ENCODE measurements around the gene PRPSAP1.

PRPSAP1 gene

DNA sequence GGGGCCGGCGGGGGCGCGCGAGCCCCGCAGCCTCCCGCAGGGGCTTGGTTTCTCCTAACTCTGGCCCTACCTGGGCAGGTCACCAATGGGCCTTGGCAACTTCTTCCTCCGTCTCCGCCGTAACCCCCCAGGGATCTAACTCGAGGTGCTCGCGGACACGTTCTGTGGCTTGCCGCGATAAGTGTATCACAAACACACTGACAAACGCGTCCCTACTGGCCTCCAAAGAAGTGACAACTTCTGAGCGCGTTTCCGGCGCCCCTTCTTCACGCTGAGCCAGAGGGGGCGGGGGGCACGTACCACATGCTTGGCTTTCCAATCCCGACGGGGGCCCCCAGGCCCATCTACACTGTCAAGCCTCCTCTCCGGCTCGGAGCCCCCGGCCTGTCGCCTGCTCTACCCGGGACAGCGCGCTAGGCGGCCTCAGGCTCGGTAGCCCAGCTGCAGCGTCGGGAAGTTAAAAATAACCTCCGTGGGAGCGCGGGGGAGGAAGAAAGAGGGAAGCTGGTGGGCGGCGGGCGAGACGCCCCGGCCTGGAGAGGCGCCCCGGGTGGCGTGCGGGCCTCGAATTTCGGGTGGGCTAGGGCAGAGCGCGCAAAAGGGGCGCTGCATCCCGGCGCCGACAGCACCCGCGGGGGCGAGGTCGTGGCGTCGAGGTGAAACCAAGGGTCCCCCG is 30.0 kb upstream of the PRPSAP1 start:
- FAIRE-seq: no peak

DNA sequence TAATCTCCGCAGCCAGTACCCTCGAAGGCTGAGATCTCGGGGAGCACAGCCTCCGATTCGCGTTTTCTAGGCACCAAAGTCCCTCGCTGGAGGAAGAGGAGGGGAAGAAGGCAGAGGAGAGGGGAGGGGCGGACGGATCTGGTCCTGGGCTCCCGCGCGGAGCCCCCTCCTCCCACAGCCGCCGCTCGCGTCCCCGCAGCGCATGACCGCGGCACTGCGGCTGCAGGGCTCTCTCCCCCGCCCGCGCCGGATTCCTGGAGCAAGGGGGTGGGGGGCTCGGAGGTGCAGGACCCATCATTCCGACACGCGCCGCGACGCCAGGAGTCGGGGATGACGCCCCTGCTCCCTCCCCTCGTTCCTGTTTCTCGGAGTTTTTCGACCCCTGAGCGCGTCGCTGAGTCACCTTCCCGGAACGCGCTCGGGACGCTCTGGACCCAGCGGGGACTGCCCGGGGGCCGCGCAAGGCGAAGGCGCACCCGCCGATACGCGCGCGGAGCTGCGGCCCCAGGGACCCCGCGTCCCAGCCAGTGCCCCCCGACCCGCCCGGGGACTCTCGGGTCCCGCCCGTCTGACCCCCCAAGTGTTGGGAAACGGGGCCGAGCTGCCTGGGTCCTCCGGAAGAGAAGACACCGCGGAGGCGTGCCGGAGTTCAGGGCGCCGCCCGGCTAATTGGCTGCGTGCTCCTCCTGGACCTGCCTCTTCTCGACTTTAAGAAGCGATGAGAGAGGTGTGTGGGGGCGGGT is 29.3 kb upstream of the PRPSAP1 start:
- FAIRE-seq: no peak

- FAIRE-seq: no peak
Observed at GRCh38 chr17:76382351-76382802, 28.7 kb upstream of the PRPSAP1 start.

DNA sequence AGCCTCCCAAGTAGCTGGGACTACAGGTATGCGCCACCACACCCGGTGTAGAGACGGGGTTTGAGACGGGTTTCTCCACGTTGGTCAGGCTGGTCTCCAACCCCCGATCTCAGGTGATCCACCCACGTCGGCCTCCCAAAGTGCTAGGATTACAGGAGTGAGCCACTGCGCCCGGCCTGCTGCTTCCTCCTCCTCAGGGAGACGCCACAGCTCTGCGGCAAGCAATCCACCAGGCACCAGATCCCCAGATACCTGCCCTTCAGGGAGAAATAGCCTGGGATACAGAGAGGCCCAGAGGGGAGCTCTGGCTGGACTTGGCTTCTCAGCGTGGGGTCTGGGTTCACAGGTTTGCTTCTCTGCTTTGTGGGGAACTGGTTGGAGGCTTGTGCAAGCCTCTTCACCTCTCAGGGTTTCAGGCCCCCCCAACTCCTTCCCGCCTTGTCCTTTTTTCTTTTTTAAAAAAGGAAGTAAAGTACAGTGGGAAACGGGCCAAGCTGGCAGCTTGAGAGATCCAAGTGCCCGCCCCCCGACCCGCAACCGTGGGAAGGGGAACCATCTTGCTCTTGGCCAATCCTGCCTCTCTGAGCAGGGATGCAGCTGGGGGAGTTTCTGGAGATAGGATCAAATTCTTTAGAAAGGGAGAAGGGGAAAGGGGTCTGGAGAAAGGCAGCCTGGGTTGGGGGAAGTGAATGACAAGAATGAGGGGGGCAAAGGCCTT is 28.1 kb upstream of the PRPSAP1 start:
- no peak for FAIRE-seq

DNA sequence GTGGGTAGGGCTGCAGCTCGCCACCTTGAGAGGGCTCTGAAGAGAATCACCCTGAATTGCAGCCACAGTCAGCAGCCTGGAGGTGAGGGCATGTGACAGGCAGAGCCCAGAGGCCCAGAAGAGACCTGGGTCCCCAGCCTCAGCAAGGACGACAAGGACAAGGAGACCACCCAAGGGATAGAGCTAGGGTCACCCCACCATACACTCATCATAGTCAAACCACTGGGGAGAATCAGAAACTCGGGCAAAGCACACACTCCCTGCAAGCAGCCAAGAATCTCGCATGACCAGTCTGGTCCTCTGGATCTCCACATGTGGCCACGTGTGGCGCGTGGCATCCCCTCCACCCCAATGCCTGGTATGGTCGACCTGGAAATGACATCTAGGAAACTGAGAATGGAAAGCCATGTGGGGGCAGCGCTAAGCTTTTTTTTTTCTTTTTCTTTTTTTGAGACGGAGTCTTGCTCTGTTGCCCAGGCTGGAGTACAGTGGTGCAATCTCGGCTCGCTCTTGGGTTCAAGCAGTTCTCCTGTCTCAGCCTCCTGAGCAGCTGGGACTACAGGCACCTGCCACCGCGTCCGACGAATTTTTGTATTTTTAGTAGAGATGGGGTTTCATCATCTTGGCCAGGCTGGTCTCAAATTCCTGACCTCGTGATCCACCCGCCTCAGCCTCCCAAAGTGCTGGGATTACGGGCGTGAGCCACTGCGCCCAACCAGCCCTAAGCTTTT is 26.1 kb upstream of the PRPSAP1 start:
- FAIRE-seq: no peak

- FAIRE-seq: no peak
Observed at GRCh38 chr17:76379275-76379641, 25.5 kb upstream of the PRPSAP1 start.

GRCh38 chr17:76378548-76379274 is 25.0 kb upstream of the PRPSAP1 start:
- no peak for FAIRE-seq

DNA sequence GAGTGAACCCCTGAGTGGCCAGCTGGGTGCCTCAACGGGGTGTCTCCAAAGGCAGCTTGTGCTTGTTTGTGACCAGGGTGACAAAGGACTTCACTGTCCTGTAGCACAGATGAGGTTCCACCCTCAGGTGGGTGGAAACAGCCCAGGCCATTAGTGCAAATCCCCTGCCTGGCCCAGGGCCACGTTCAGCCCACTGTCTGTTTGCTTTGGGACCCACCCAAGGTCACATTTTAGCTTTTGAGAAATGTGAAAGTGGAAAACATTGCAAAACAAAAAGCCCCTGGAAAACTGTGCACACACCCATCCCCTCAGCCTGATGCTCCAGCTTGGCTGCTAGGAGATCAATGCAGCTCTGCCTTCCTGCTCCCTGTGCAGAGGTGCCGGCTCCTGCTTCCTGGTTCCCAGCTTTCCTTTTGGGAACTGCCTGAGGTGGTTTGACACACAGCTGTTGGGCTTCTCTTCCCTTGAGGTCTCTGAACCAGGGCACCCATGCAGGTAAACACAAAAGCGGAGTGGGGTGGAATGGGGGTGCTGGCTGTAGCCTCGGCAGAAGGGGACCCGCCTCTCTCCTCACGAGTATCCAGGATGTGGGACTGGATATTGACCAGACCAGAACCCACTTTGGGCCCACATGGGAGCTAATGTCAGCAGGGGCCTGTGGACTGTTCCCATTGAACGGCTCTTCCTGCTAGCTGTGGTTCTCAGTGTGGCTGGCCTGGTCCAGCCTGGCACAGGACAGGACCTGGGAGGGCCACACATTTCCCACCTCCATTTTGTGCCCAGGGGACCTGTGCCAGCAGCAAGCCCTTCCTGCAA is 22.8 kb upstream of the PRPSAP1 start:
- FAIRE-seq: no peak

DNA sequence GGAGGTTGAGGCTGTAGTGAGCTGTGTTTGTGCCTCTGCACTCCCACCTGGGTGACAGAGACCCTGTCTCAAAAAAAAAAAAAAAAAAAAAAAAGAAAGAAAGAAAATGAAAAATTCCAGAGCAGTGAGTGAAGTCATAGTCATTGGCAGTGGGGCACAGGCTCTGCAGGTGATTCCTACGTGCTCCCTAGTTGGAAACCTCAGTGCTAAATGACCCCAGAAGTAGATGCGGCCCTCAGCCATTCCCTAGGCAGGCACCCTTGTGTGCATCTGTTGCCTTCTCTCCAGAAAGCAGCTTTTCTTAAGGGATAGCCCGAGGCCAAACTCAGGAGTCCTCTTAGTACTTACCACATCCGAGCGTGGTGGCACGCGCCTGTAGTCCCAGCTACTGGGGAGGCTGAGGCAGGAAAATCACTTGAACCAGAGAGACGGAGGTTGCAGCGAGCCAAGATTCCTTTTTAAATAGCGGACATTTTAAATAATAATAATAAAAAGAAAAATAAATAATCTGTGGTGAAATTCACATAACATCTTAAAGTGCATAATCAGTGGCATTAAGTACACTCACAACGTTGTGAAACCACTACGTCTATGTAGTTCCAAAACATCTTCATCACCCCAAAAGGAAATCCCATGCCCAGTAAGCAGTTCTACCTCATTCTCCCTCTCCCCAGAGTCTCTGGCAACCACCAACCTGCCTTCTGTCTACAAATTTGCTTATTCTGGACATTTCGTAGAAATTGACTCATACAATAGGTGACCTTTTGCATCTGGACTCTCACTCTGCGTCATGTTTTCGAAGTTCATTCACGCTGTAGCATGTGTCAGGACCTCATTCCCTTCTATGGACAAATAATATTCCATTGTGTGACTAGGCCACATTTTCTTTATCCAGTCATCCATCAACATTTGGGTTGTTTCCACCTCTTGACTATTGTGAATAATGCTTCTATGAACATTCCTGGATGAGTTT is 18.2 kb upstream of the PRPSAP1 start:
- no peak for FAIRE-seq

GRCh38 chr17:76370261-76370993 is 16.7 kb upstream of the PRPSAP1 start:
- FAIRE-seq: no peak

- no peak for FAIRE-seq
Observed at GRCh38 chr17:76369804-76370203, 16.1 kb upstream of the PRPSAP1 start.

- no peak for FAIRE-seq
Observed at GRCh38 chr17:76369379-76369778, 15.7 kb upstream of the PRPSAP1 start.

- FAIRE-seq: no peak
Observed at GRCh38 chr17:76368545-76368944, 14.8 kb upstream of the PRPSAP1 start.

DNA sequence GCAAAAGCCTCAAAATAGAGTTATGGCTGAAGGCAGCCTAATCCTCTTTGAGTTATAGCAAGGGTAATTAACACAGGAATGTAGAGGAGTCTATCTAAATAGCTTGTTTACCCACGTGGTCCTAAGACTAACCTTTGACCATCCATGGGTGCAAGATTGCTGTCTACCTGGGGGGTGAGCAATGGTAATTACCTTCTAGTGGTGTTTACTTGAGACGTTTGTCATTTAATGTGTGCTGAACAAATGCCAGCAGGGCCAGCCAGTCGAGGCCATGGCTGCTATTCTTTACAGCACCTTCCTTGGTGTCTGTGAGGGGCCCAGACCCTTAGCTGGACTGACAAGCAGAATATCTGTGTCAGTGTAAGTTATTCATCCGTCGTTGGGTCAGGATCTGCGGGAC is 13.9 kb upstream of the PRPSAP1 start:
- FAIRE-seq: no peak

DNA sequence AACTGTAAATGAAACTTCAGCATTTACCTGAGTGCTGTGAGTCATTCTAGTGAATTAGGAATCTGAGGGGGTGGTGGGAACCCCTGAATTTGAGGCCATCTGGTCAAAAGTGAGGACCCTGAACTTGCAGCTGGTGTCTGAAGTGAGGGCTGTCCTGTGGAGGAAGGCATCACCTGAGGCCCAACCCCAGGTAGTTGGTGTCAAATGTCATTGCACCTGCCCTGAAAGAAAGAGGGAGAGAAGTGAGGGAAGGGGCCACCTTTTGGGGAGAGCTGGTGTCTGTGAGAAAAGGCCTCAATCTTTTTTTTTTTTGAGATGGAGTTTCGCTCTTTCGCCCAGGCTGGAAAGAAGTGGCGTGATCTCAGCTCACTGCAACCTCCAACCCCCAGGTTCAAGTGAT is 12.5 kb upstream of the PRPSAP1 start:
- no peak for FAIRE-seq

DNA sequence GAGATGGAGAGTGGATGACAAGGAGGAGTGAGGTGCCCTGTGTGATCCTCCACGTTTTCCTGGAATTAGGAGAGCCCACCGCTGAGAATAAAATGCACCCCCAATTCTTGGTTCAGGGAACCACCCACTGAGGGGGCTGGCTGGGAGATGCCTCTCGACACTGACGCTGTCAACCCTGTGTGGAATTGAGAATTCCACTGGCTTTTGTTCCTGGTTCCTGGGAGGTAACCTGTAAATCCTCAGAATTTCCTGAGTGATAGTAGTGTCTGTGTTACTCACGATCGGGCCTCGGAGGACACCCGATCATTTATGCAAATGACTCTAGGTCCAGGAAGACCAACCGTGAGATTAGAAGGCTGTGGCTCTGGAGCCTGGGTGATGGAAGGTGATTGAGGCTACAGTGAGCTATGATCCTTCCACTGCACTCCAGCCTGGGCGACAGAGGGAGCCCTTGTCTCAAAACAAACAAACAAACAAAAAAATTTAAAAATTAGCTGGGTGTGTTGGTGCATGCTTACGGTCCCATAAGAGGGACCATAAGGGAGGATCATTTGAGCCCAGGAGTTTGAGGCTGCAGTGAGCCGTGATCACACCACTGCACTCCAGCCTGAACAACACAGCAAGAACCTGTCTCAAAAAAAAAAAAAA is 11.7 kb upstream of the PRPSAP1 start:
- no peak for FAIRE-seq

DNA sequence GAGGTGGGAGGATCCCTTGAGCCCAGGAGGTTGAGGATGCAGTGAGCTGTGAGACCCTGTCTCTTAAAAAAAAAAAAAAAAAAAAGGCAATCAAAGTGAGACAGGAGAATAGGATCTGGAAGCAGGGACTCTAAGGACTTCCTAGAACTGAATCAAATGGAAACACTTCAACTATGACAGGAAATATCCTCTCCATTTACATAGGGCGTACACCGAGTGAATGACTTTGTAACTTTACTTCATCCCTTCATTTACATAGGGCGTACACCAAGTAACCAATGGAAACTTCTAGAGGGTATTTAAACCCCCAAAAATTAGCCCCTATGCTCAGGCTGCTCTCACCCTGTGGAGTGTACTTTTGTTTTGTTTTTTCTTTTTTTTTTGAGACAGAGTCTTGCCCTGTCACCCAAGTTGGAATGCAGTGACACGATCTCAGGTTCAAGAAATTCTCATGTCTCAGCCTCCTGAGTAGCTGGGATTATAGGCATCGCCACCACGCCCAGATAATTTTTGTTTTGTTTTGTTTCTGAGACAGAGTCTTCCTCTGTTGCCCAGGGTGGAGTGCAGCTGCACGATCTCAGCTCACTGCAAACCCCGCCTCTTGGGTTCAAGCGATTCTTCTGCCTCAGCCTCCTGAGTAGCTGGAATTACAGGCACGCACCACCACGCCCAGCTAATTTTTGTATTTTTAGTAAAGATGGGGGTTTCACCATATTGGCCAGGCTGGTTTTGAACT is 9.6 kb upstream of the PRPSAP1 start:
- no peak for FAIRE-seq

DNA sequence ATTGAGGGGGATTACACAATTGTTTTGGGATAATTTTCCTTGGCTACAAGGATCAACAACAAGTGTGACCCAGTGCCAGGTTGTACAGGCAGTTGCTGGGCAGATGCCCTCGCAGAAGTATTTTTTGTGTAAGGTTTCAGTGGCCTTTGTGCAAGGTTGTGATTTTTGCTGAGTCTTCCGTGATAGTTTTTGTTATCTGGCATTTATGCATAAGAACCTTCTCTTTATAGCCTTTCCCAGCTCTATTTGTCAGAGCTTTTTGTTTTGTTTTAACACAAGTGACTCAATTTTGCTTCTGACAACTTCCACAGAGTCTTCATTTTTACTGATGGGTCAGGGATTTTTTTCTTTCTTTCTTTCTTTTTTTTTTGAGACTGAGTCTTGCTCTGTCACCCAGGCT is 6.7 kb upstream of the PRPSAP1 start:
- FAIRE-seq: no peak
